ENCODE measurements around the gene DGLUCY.

- TF ChIP-seq RARB (CRISPR knock-in tag; IDR thresholded peaks at IDR 0.05) (no peak), ZC3H10 (CRISPR knock-in tag; IDR thresholded peaks at IDR 0.05) (no peak)
Observed at GRCh38 chr14:91235841-91236240, 122.0 kb downstream of the DGLUCY start.

Measured in SK-N-SH treated with all-trans-retinoic acid at 6 μM for 48 hours (cell line).